Activated T-cell treated with anti-CD3 and anti-CD28 coated beads, Interleukin-2, amount 50 U/mL, for 72 hours (primary cell): ENCODE results near the gene CKAP2L. TPM values are rescaled to one million over a fixed set of nuclear protein-coding genes. Genes with fewer than 3 reads are reported as not detected.
A peak's percentile ranks its signal among the peaks of the same experiment; 100 is the strongest.

Experiments used
- ATAC-seq, 2 donors: fragments of 150-1000 bp; cut with Tn5 transposase; replicated peaks in 1 of 2; 2 replicates each; pipeline ENCODE4 v1.10.0; 2021; ENCODE audit warnings: moderate library complexity in 2 of 2, mild to moderate bottlenecking in 1 of 2
- DNase-seq, 2 donors: peaks; one replicate each; pipeline ENCODE4 v3.0.0; 2021 to 2022; ENCODE audit warnings: mixed read lengths in 1 of 2
- H3K27ac Mint-ChIP-seq: one replicate; pipeline ENCODE4 v1.8.0; 2022; ENCODE audit warnings: mild to moderate bottlenecking, moderate library complexity, mixed read lengths
- H3K27me3 Mint-ChIP-seq: one replicate; pipeline ENCODE4 v1.8.0; 2022; ENCODE audit warnings: low read depth, mixed read lengths
- H3K36me3 Mint-ChIP-seq, 2 donors: one replicate each; pipeline ENCODE4 v1.8.0; 2022; ENCODE audit warnings: mixed read lengths in 2 of 2, mild to moderate bottlenecking in 1 of 2; ENCODE audit not compliant: insufficient read depth in 2 of 2
- H3K4me1 Mint-ChIP-seq: one replicate; pipeline ENCODE4 v1.8.0; 2022; ENCODE audit warnings: low read depth, mixed read lengths
- H3K4me3 Mint-ChIP-seq, 2 donors: one replicate each; pipeline ENCODE4 v1.8.0; 2022; ENCODE audit warnings: mild to moderate bottlenecking in 2 of 2, mixed read lengths in 2 of 2, moderate library complexity in 2 of 2
- H3K9me3 Mint-ChIP-seq, 2 donors: one replicate each; pipeline ENCODE4 v1.8.0; 2022; ENCODE audit warnings: mixed read lengths in 2 of 2
- total RNA-seq, 2 donors: library from RNA; stranded (reverse); gene quantifications; one replicate each; pipeline ENCODE4 v1.2.3, GENCODE V29; 2022

CKAP2L gene
- total RNA-seq, 2 donors from 2014 or later, result 45.5 to 47.7 TPM

DNA sequence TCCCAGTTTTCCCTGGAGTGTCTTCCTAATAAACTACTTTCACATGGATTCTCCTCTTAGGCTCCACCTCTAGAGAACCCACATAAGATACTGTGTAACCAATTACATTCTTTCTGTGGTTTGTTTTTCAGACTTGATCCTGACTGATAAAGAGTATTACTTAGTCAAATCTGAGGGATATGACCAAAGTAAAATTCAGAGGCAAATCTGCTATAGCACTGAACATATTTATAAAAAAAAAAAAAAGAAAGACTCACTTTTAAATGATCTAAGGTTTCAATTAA, 13.9 kb downstream of the CKAP2L start:
- no peaks in the 10 kb centered on the region for H3K27me3 Mint-ChIP-seq
- peak overlapping the region in 1 of 2 donors; percentile 54 for H3K4me3 Mint-ChIP-seq
- H3K9me3 Mint-ChIP-seq, result peaks cover 0 to 2% of the 10 kb centered on the region in 2 donors
- H3K36me3 Mint-ChIP-seq, result peaks cover 18 to 40% of the 10 kb centered on the region in 2 donors
- peaks cover 25% of the 10 kb centered on the region for H3K4me1 Mint-ChIP-seq
- peak overlapping the region; percentile 12 for H3K27ac Mint-ChIP-seq
- peak; percentile 33 to 48 for ATAC-seq
- no peak for DNase-seq

DNA sequence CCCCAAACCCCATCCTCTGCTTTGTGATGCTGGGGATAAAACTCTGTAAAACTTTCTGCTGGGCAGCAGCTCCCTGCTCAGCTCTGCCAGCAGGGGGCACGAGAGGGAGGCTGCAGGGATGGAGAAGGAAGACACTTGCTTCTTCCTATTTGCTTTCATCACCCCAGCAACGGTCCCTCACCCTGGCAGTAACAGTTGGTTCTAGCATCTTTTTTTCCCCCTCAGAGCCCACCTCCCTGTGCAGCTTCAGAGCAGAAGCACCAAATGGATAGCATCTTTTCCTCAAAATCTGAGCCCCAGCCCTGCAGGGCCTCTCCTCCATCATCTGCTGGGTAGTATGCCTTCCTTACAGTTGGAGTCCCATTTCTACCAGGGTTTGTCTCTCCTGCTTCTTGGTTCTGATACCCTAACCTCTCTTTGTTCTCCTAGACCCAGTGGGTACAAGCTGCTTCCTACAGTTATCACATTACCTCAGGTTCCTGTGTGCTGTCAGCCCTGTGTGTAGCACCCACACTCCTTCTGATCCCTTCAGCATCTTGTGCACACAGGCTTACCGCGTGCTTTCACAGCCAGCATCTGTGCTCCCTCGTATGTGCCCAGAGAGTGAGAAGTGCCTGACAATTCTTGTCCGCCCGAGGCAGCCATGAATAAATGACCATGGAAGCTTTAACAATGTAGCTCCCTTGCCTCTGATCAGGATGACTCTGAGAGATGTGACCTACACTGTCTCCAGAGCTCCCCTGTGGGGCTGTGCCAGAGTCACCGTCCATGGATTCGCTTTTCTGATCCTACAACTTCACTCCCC, 14.5 kb downstream of the CKAP2L start:
- H3K36me3 Mint-ChIP-seq, result peaks cover 16 to 37% of the 10 kb centered on the region in 2 donors
- DNase-seq (peak; percentile 86), ATAC-seq (peak; percentile 82 to 87)
- H3K9me3 Mint-ChIP-seq, result peaks cover 0 to 2% of the 10 kb centered on the region in 2 donors
- H3K4me1 Mint-ChIP-seq, result peaks cover 24% of the 10 kb centered on the region
- H3K27ac Mint-ChIP-seq, result peak overlapping the region; percentile 26
- peak overlapping the region; percentile 40 to 54 for H3K4me3 Mint-ChIP-seq
- no peaks in the 10 kb centered on the region for H3K27me3 Mint-ChIP-seq

DNA sequence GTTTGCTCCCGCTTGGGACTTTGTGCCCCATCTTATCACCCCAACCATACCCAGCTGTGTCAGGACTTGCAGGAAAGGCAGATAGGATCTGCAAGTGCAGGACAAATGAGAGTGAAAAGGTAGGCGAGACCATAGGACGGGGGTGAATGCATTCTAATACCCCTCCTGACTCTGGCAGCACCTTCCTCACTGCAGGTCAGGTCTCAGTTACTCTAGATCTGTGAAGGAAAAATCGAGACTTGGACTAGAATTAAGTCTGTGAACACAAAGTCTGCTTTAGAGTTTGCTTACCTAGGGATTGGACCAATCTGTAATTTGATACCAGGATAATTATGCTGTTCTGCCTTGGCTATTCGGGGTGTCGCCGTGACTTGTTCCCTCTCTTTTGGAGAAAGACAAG, 23.9 kb downstream of the CKAP2L start:
- Mint-ChIP-seq H3K4me3 (no peak overlapping the region), H3K4me1 (peaks cover 10% of the 10 kb centered on the region), H3K27ac (no peak overlapping the region), H3K27me3 (no peaks in the 10 kb centered on the region), H3K36me3 (peaks cover 9 to 45% of the 10 kb centered on the region in 2 donors), H3K9me3 (no peaks in the 10 kb centered on the region)
- ATAC-seq (no peak), DNase-seq (no peak)

DNA sequence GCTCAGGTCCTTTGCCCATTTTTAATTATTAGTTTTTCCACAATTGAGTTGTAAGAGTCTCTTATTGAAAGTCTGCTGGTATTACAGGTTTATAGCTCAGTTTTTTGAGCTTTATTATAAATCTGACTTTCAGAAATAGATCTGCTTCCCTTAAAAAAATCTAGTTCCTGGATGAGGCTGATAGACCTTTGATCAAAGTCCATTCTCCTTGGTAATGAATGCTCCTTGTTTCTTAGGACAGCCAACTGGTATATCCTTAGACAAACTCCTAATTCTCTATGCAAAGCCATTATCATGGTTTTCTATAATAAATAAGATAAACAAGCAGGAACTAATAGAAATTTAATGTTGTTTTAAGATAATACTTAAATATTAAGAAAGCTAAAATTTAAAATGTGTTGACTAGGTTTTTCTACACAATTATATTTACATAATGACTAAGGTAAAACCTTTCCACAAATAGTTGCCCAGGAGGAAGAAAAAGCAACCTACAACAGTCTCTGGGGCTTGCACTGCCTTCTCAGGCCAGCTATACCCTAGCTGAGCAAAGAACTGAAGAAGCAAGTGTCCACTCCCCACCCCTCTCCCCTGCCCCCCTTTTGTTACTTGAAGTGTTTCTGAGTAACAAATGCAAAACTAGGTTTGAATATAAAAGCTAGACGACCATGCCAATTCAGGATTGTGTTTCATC, 26.7 kb downstream of the CKAP2L start:
- no peak for DNase-seq
- Mint-ChIP-seq H3K27me3 (no peaks in the 10 kb centered on the region), H3K36me3 (peaks cover 6 to 32% of the 10 kb centered on the region in 2 donors), H3K9me3 (no peaks in the 10 kb centered on the region), H3K27ac (no peak overlapping the region), H3K4me3 (no peak overlapping the region), H3K4me1 (peaks cover 10% of the 10 kb centered on the region)
- ATAC-seq, result no peak

DNA sequence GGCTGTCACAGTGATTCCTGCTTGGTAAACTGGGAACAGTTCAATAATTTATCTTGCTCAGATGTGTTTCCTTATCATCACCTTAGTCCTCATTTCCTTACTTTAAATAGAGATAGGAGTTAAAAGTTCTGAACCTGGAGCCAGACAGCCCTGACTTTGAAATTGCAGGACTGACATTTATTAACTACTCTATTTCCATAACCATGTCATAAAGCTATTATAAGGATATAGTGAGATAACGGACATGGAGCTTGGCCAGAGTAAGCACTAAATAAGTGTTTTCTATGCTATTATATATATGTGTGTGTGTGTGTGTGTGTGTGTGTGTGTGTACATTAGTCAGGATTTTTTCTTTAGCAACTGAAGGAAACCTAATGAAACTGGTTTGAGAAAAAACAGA, 30.5 kb downstream of the CKAP2L start:
- peaks cover 10% of the 10 kb centered on the region for H3K4me1 Mint-ChIP-seq
- DNase-seq, result no peak
- no peaks in the 10 kb centered on the region for H3K9me3 Mint-ChIP-seq
- no peak overlapping the region for H3K27ac Mint-ChIP-seq
- H3K36me3 Mint-ChIP-seq, result peaks cover 0 to 13% of the 10 kb centered on the region in 2 donors
- no peak overlapping the region for H3K4me3 Mint-ChIP-seq
- no peaks in the 10 kb centered on the region for H3K27me3 Mint-ChIP-seq
- no peak for ATAC-seq

DNA sequence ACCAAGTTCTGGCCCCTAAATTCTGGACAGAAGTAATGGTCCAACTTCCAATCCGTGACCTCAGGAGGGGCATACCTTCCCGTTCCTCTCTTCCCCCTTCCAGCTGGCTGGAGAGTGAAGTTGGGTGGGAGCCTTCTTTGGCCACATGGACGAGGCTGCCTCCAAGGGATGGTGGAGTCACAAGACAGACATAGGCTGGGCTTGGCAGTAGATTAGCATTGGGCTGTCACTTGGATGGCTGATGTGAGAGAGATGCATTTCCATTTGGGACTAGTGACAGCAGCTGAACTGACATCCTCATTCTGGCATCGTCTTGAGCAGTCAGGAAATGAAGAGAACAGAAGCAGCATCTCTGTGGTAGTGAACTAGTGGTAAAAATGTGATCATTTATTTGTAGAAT, 31.0 kb downstream of the CKAP2L start:
- Mint-ChIP-seq H3K27me3 (no peaks in the 10 kb centered on the region), H3K4me1 (peaks cover 10% of the 10 kb centered on the region), H3K4me3 (no peak overlapping the region), H3K9me3 (no peaks in the 10 kb centered on the region), H3K27ac (no peak overlapping the region), H3K36me3 (peaks cover 0 to 10% of the 10 kb centered on the region in 2 donors)
- no peak for ATAC-seq
- DNase-seq, result no peak

DNA sequence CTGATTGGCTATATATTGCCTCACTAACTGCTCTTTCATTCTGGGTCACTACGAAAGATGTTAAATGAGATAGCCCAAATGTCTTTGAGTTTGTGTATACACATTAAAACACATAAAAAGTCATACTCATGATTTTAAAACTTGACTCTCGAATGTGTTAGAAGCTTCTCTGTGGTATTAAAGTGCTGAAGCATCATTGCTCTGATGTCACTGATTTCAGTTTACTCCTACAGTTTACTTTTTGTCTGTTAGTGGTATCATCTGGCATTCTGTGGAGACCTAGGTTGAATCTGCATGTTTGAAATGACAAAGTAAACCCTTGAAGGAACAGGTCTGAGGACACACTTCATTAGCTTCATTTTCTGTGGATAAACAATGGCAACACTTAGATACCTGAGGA, 32.9 kb downstream of the CKAP2L start:
- Mint-ChIP-seq H3K27ac (peak overlapping the region; percentile 40), H3K36me3 (peaks cover 0 to under 1% of the 10 kb centered on the region in 2 donors), H3K4me3 (no peak overlapping the region), H3K27me3 (no peaks in the 10 kb centered on the region), H3K4me1 (peaks cover 6% of the 10 kb centered on the region), H3K9me3 (no peaks in the 10 kb centered on the region)
- ATAC-seq, result peak in 1 of 2 donors; percentile 55
- DNase-seq, result no peak

DNA sequence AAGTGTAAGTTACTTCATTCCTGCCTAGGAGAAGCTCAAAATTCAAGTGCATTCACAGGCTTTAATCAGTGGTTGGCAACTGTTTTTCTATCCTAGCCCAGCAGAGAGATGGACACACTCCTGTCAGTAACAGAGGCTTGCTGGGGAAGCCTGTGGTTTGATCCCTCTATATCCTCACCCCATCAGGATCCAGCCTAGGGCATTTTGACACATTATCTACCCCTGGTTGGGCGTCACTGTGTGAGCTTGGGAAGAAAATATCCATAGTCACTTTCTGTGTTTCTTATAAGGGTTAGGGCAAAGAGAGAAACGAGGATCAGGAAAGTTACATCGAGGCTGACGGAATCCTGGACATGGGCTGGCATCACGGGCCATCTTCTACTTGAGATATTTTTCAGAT, 33.6 kb downstream of the CKAP2L start:
- Mint-ChIP-seq H3K36me3 (no peaks in the 10 kb centered on the region), H3K27ac (no peak overlapping the region), H3K27me3 (no peaks in the 10 kb centered on the region), H3K4me3 (no peak overlapping the region), H3K4me1 (peaks cover 8% of the 10 kb centered on the region), H3K9me3 (no peaks in the 10 kb centered on the region)
- ATAC-seq (no peak), DNase-seq (no peak)

DNA sequence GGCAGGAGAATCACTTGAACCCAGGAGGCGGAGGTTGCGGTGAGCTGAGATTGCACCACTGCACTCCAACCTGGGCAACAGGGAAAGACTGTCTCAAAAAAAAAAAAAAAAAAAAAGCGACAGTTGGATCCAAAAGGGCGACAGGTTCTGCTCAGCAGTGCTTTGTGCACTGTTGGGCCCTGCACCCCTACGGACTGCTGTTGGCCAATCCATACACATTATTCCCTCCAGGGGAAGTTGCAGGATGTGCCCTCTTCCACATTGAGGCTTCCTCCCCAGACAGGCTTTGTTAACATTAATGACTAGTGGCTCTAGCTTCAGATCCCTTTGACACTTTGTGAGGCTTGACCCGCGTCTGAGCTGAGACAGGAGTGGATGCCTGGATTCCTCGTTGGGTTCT, 34.2 kb downstream of the CKAP2L start:
- no peaks in the 10 kb centered on the region for H3K36me3 Mint-ChIP-seq
- no peaks in the 10 kb centered on the region for H3K9me3 Mint-ChIP-seq
- H3K27ac Mint-ChIP-seq, result no peak overlapping the region
- H3K4me1 Mint-ChIP-seq, result peaks cover 8% of the 10 kb centered on the region
- H3K4me3 Mint-ChIP-seq, result no peak overlapping the region
- no peak for DNase-seq
- ATAC-seq, result no peak
- H3K27me3 Mint-ChIP-seq, result no peaks in the 10 kb centered on the region

DNA sequence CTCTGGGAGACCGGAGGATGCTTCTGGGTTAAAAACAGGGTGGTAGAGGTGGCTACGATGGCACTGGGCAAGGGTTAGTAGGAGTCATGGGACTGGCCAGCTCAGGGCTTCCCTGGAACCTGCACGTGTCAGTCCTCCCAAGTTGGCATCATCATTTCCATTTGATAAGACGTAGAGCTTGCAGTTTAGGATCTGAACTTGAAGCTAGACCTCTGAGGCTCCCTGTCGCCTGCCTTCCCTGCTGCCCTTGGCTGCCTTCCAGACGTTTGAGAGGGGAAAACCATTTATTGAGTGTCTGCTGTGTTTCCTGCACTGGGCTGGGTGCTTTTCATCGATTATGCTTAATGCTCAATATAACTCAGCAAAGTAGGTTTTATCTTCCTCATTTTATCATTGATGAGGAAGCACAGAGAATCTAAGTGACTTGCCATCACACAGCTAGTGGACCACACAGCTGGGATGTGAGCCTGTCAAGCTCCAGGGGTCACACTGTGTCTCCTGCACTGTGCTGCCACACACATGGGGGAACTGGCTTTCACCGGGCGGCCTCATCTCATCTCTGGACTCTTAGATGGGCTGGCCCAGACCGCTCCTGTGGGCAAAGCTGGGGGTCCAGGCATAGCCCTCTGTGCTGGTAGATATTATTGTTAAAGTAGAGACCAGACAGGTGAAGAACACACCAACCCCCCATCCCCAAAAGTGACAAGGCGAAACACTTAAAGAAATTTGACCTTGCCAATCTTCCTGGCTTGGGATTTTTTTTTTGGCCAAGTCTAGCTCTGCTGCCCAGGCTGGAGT, 35.8 kb downstream of the CKAP2L start:
- H3K27ac Mint-ChIP-seq, result no peak overlapping the region
- DNase-seq (no peak), ATAC-seq (no peak)
- H3K9me3 Mint-ChIP-seq, result no peaks in the 10 kb centered on the region
- H3K27me3 Mint-ChIP-seq, result no peaks in the 10 kb centered on the region
- H3K4me1 Mint-ChIP-seq, result peaks cover 8% of the 10 kb centered on the region
- no peaks in the 10 kb centered on the region for H3K36me3 Mint-ChIP-seq
- no peak overlapping the region for H3K4me3 Mint-ChIP-seq

DNA sequence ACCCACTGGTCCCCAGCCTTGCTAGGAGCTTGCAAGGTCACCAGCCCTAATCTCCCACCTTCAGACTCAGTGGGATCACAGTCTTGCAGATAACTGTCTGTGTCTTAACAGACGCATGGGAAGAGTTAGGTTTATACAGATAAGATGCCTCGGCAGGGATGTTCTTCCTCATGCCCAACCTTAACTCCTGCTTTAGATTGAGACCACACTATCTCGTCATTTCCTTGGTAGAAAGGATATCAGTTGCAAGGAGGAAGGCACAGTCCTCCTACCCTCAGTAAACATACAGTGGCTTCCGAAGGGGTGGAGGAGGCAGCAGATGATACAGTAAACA, 36.4 kb downstream of the CKAP2L start:
- no peak overlapping the region for H3K27ac Mint-ChIP-seq
- peaks cover 8% of the 10 kb centered on the region for H3K4me1 Mint-ChIP-seq
- H3K4me3 Mint-ChIP-seq, result no peak overlapping the region
- no peak for ATAC-seq
- H3K36me3 Mint-ChIP-seq, result no peaks in the 10 kb centered on the region
- DNase-seq, result no peak
- no peaks in the 10 kb centered on the region for H3K9me3 Mint-ChIP-seq
- no peaks in the 10 kb centered on the region for H3K27me3 Mint-ChIP-seq

DNA sequence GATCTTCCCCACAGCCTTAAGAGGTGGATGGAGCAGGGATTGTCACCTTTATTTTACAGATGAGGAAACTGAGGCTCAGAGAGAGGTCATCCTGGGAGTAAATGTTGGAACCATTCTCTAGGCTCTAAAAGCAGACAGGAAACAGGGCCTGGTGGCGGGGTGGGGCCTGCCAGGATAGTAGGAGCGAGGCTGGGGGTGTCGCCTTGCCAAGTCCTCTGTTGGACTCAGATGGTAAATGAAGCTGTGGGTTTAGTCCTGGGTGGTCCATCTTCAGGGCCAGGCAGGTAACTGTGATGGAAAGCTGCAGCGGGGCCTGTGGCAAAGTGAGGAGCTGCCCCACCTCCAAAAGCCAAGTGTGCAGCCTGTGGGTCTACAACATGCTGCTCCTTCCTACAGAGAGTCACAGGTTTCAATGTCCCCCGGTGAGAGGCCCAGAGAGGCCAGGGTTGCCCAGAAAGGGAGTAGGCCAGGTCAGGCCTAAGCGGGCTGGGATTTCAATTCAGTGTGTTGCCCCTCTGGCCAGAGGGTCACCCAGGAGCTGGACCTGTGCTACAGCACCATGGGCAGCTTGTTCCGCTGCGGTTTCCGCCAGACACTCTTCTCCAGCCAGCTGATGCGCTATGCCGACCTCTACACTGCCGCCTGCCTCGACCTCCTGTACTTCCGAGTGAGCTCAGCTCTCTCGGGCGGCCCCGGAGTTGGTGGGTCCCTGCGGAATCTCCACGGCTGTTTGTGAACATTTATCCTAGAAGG, 37.0 kb downstream of the CKAP2L start:
- Mint-ChIP-seq H3K4me3 (no peak overlapping the region), H3K9me3 (no peaks in the 10 kb centered on the region), H3K27ac (no peak overlapping the region), H3K27me3 (no peaks in the 10 kb centered on the region), H3K4me1 (peaks cover 8% of the 10 kb centered on the region), H3K36me3 (no peaks in the 10 kb centered on the region)
- no peak for DNase-seq
- ATAC-seq, result no peak
